Measurements from ENCODE around the gene VPS29.

GRCh38 chr12:110528277-110528839 is 26.4 kb upstream of the VPS29 start:
- TF ChIP-seq, protein P1, sequence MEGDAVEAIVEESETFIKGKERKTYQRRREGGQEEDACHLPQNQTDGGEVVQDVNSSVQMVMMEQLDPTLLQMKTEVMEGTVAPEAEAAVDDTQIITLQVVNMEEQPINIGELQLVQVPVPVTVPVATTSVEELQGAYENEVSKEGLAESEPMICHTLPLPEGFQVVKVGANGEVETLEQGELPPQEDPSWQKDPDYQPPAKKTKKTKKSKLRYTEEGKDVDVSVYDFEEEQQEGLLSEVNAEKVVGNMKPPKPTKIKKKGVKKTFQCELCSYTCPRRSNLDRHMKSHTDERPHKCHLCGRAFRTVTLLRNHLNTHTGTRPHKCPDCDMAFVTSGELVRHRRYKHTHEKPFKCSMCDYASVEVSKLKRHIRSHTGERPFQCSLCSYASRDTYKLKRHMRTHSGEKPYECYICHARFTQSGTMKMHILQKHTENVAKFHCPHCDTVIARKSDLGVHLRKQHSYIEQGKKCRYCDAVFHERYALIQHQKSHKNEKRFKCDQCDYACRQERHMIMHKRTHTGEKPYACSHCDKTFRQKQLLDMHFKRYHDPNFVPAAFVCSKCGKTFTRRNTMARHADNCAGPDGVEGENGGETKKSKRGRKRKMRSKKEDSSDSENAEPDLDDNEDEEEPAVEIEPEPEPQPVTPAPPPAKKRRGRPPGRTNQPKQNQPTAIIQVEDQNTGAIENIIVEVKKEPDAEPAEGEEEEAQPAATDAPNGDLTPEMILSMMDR (IDR thresholded peaks at IDR 0.05; ENCODE audit: insufficient read depth, low read depth, low read length), result no peak
- no peak for TF ChIP-seq EZH2 (IDR thresholded peaks at IDR 0.05; ENCODE audit: insufficient read depth, low read length)

Data from astrocyte (in vitro differentiated cells and primary cell).